Liver (tissue), 9 donors: ENCODE data around the gene CTBS. TPM values are rescaled to one million over a fixed set of nuclear protein-coding genes. Genes with fewer than 3 reads are reported as not detected.

ENCODE experiments used
- DNase-seq: peaks from one replicate; pipeline ENCODE4 v3.0.0-alpha.2; 2017; ENCODE audit warnings: low spot score
- H3K27ac ChIP-seq, 2 donors: one replicate each; pipeline ENCODE4 v1.7.0; 2013; ENCODE audit warnings: inconsistent platforms in 2 of 2, low read length in 2 of 2, control low read depth in 1 of 2, low read depth in 1 of 2, mild to moderate bottlenecking in 1 of 2
- H3K27me3 ChIP-seq, 4 donors: one replicate each; pipeline versions ENCODE4 v1.6.1 to v1.7.0; 2013; ENCODE audit warnings: low read length in 3 of 4, inconsistent platforms in 1 of 4, mild to moderate bottlenecking in 1 of 4, moderate library complexity in 1 of 4; ENCODE audit not compliant: control insufficient read depth in 4 of 4, insufficient read depth in 4 of 4
- H3K36me3 ChIP-seq, 4 donors: one replicate each; pipeline versions ENCODE4 v1.6.1 to v1.7.0; 2013; ENCODE audit warnings: low read length in 3 of 4, mild to moderate bottlenecking in 3 of 4, low read depth in 1 of 4, moderate library complexity in 1 of 4; ENCODE audit not compliant: control insufficient read depth in 4 of 4, insufficient read depth in 3 of 4
- H3K4me1 ChIP-seq, 4 donors: one replicate each; pipeline versions ENCODE4 v1.6.1 to v1.7.0; 2013; ENCODE audit warnings: low read length in 3 of 4, mild to moderate bottlenecking in 3 of 4, moderate library complexity in 1 of 4; ENCODE audit not compliant: control insufficient read depth in 4 of 4, insufficient read depth in 4 of 4
- H3K4me3 ChIP-seq, 3 donors: one replicate each; pipeline versions ENCODE4 v1.6.1 to v1.7.0; 2013; ENCODE audit warnings: low read length in 3 of 3, control low read depth in 1 of 3, low read depth in 1 of 3, mild to moderate bottlenecking in 1 of 3
- H3K9ac ChIP-seq, 2 donors: one replicate each; pipeline ENCODE4 v1.7.0; 2013; ENCODE audit warnings: low read length in 2 of 2, mild to moderate bottlenecking in 2 of 2, moderate library complexity in 2 of 2, control low read depth in 1 of 2, low read depth in 1 of 2
- H3K9me3 ChIP-seq, 4 donors: one replicate each; pipeline versions ENCODE4 v1.6.1 to v1.7.0; 2013; ENCODE audit warnings: low read length in 3 of 4; ENCODE audit not compliant: control insufficient read depth in 4 of 4
- ATF3 ChIP-seq: IDR thresholded peaks from 2 replicates; pipeline ENCODE4 v1.6.1; 2016; ENCODE audit warnings: antibody characterized with exemption
- CTCF ChIP-seq: fragments of 150-350 bp; IDR thresholded peaks from 2 replicates; pipeline ENCODE4 v1.5.1; 2017; ENCODE audit warnings: improper control_type of control experiment, low read depth, low read length; ENCODE audit not compliant: missing input control
- EGR1 ChIP-seq, 2 donors: IDR thresholded peaks; 2 replicates each; pipeline ENCODE4 v1.6.1; 2016 to 2018; ENCODE audit warnings: antibody characterized with exemption in 2 of 2, low read depth in 2 of 2
- FOXA1 ChIP-seq: IDR thresholded peaks from 2 replicates; pipeline ENCODE4 v1.6.1; 2016; ENCODE audit warnings: antibody characterized with exemption
- FOXA2 ChIP-seq: IDR thresholded peaks from 2 replicates; pipeline ENCODE4 v1.6.1; 2016; ENCODE audit warnings: antibody characterized with exemption
- GABPA ChIP-seq, 2 donors: IDR thresholded peaks in 1 of 2; conservative IDR thresholded peaks in 1 of 2; 2 replicates each; pipeline ENCODE4 v1.6.1; 2016; ENCODE audit warnings: antibody characterized with exemption in 2 of 2, mild to moderate bottlenecking in 1 of 2, moderate library complexity in 1 of 2
- HNF4A ChIP-seq, 2 donors: conservative IDR thresholded peaks; 2 replicates each; pipeline ENCODE4 v1.6.1; 2016; ENCODE audit warnings: antibody characterized with exemption in 2 of 2, mild to moderate bottlenecking in 2 of 2
- HNF4G ChIP-seq: IDR thresholded peaks from 2 replicates; pipeline ENCODE4 v1.6.1; 2016; ENCODE audit warnings: antibody characterized with exemption
- JUND ChIP-seq, 2 donors: IDR thresholded peaks; 2 replicates each; pipeline ENCODE4 v1.6.1; 2016; ENCODE audit warnings: antibody characterized with exemption in 2 of 2
- NR2F2 ChIP-seq: IDR thresholded peaks from 2 replicates; pipeline ENCODE4 v1.6.1; 2016; ENCODE audit warnings: antibody characterized with exemption
- RAD21 ChIP-seq, 2 donors: IDR thresholded peaks; 2 replicates each; pipeline ENCODE4 v1.6.1; 2016; ENCODE audit warnings: antibody characterized with exemption in 2 of 2, mild to moderate bottlenecking in 2 of 2
- REST ChIP-seq: IDR thresholded peaks from 2 replicates; pipeline ENCODE4 v1.6.1; 2016; ENCODE audit warnings: antibody characterized with exemption, mild to moderate bottlenecking
- RXRA ChIP-seq, 2 donors: IDR thresholded peaks; 2 replicates each; pipeline ENCODE4 v1.6.1; 2017 to 2018; ENCODE audit warnings: antibody characterized with exemption in 2 of 2, mild to moderate bottlenecking in 1 of 2
- SP1 ChIP-seq: IDR thresholded peaks from 2 replicates; pipeline ENCODE4 v1.6.1; 2018; ENCODE audit warnings: antibody characterized with exemption, mild to moderate bottlenecking
- TAF1 ChIP-seq: conservative IDR thresholded peaks from 2 replicates; pipeline ENCODE4 v1.6.1; 2016; ENCODE audit warnings: antibody characterized with exemption, mild to moderate bottlenecking
- YY1 ChIP-seq: IDR thresholded peaks from 2 replicates; pipeline ENCODE4 v1.6.1; 2016; ENCODE audit warnings: antibody characterized with exemption, mild to moderate bottlenecking
- polyA plus RNA-seq, 2 donors: library from polyadenylated mRNA; stranded (reverse) in 1 of 2; unstranded in 1 of 2; fragments of 200-250 nt in 1 of 2; fragments of >200 nt in 1 of 2; fragmentation: Nextera tagmentation in 1 of 2; extraction: Ambion mirVana in 1 of 2; gene quantifications; one replicate each; pipeline versions ENCODE4 v1.2.1 to v1.2.3, GENCODE V29; 2013 to 2015
- total RNA-seq, 2 donors: library from RNA; depleted of rRNA; stranded (reverse); fragments of >200 nt; gene quantifications; one replicate each; pipeline ENCODE4 v1.2.3, GENCODE V29; 2014
- TF ChIP-seq, protein P1 (sequence below): IDR thresholded peaks from 2 replicates; pipeline ENCODE4 v1.6.1; 2016; ENCODE audit warnings: antibody characterized with exemption
- TF ChIP-seq, protein P2 (sequence below): IDR thresholded peaks from 2 replicates; pipeline ENCODE4 v1.6.1; 2016; ENCODE audit warnings: antibody characterized with exemption
- donor health status: healthy.
- donor health status: healthy.
- donor health status: healthy.
- donor health status: healthy.
- donor health status: healthy.

Gene CTBS
- total and polyA plus RNA-seq, 4 donors = 8.5 to 26.9 (median 19.9) TPM

GRCh38 chr1:84524590-84524989 lies 49.6 kb downstream of the CTBS start:
- H3K27me3 ChIP-seq = no peaks in the 10 kb centered on the region
- DNase-seq = no peak
- H3K27ac ChIP-seq = no peak overlapping the region
- no peak overlapping the region for H3K4me3 ChIP-seq
- H3K36me3 ChIP-seq = peaks cover 0 to 2% (median 0%) of the 10 kb centered on the region in 4 donors
- H3K4me1 ChIP-seq = no peaks in the 10 kb centered on the region
- no peak for TF ChIP-seq SP1
- TF ChIP-seq, protein P1, sequence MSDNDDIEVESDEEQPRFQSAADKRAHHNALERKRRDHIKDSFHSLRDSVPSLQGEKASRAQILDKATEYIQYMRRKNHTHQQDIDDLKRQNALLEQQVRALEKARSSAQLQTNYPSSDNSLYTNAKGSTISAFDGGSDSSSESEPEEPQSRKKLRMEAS = no peak
- TF ChIP-seq TAF1 = no peak
- no peak for TF ChIP-seq GABPA (IDR thresholded peaks at IDR 0.05 in 1 of 2, conservative IDR thresholded peaks at IDR 0.05 in 1 of 2)
- TF ChIP-seq CTCF = no peak
- no peak for TF ChIP-seq HNF4A (conservative IDR thresholded peaks at IDR 0.05)
- TF ChIP-seq EGR1 (IDR thresholded peaks at IDR 0.05; ENCODE audit: low read depth in 2 of 2) = no peak
- TF ChIP-seq RAD21 (IDR thresholded peaks at IDR 0.05) = no peak
- TF ChIP-seq FOXA2 = no peak
- no peak for TF ChIP-seq HNF4G
- no peak for TF ChIP-seq ATF3
- TF ChIP-seq, protein P2, sequence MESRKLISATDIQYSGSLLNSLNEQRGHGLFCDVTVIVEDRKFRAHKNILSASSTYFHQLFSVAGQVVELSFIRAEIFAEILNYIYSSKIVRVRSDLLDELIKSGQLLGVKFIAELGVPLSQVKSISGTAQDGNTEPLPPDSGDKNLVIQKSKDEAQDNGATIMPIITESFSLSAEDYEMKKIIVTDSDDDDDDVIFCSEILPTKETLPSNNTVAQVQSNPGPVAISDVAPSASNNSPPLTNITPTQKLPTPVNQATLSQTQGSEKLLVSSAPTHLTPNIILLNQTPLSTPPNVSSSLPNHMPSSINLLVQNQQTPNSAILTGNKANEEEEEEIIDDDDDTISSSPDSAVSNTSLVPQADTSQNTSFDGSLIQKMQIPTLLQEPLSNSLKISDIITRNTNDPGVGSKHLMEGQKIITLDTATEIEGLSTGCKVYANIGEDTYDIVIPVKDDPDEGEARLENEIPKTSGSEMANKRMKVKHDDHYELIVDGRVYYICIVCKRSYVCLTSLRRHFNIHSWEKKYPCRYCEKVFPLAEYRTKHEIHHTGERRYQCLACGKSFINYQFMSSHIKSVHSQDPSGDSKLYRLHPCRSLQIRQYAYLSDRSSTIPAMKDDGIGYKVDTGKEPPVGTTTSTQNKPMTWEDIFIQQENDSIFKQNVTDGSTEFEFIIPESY = no peak
- no peak for TF ChIP-seq NR2F2
- no peak for TF ChIP-seq FOXA1
- no peak for TF ChIP-seq YY1
- TF ChIP-seq RXRA (IDR thresholded peaks at IDR 0.05) = no peak
- TF ChIP-seq REST = no peak
- no peak for TF ChIP-seq JUND (IDR thresholded peaks at IDR 0.05)
- no peak overlapping the region for H3K9ac ChIP-seq
- no peaks in the 10 kb centered on the region for H3K9me3 ChIP-seq
